Esophagus squamous epithelium (tissue), 4 donors: Measurements from ENCODE around the gene MYO16.

Experiments used
- POLR2A ChIP-seq, 4 donors: fragments of 450-650 bp; IDR thresholded peaks; one replicate each; pipeline ENCODE4 v1.6.1; 2017; ENCODE audit warnings: antibody characterized with exemption in 4 of 4, mild to moderate bottlenecking in 4 of 4, moderate library complexity in 3 of 4
- TF ChIP-seq, protein P1 (sequence below), 6 experiments: fragments of 450-650 bp in 4 of 6; fragments of 200-600 bp in 2 of 6; sonication (generic) in 2 of 6; IDR thresholded peaks; one replicate each; pipeline ENCODE4 v1.5.1; 2016 to 2019; ENCODE audit warnings: antibody characterized with exemption in 6 of 6, mild to moderate bottlenecking in 4 of 6, moderate library complexity in 4 of 6

- TF ChIP-seq POLR2A (IDR thresholded peaks at IDR 0.05), result no peak
- TF ChIP-seq, protein P1, sequence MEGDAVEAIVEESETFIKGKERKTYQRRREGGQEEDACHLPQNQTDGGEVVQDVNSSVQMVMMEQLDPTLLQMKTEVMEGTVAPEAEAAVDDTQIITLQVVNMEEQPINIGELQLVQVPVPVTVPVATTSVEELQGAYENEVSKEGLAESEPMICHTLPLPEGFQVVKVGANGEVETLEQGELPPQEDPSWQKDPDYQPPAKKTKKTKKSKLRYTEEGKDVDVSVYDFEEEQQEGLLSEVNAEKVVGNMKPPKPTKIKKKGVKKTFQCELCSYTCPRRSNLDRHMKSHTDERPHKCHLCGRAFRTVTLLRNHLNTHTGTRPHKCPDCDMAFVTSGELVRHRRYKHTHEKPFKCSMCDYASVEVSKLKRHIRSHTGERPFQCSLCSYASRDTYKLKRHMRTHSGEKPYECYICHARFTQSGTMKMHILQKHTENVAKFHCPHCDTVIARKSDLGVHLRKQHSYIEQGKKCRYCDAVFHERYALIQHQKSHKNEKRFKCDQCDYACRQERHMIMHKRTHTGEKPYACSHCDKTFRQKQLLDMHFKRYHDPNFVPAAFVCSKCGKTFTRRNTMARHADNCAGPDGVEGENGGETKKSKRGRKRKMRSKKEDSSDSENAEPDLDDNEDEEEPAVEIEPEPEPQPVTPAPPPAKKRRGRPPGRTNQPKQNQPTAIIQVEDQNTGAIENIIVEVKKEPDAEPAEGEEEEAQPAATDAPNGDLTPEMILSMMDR (IDR thresholded peaks at IDR 0.05), result no peak
Measured at GRCh38 chr13:109203587-109203986, 574.2 kb downstream of the MYO16 start.
